Testis (tissue), 3 donors: ENCODE data around the gene EMC9. TPM values are rescaled to one million over a fixed set of nuclear protein-coding genes. Genes with fewer than 3 reads are reported as not detected.

ENCODE experiments used
- DNase-seq: peaks from one replicate; pipeline ENCODE4 v3.0.0-alpha.2; 2019
- H3K27ac ChIP-seq, 2 donors: fragments of 200-600 bp; sonication (generic); one replicate each; pipeline ENCODE4 v1.5.1; 2019
- H3K27me3 ChIP-seq: fragments of 200-600 bp; sonication (generic); one replicate; pipeline ENCODE4 v1.5.1; 2019
- H3K36me3 ChIP-seq: fragments of 200-600 bp; sonication (generic); one replicate; pipeline ENCODE4 v1.5.1; 2017; ENCODE audit warnings: low read depth; ENCODE audit errors: missing control alignments
- H3K4me1 ChIP-seq: fragments of 200-600 bp; sonication (generic); one replicate; pipeline ENCODE4 v1.5.1; 2019
- H3K4me3 ChIP-seq, 2 donors: fragments of 200-600 bp; sonication (generic); one replicate each; pipeline ENCODE4 v1.5.1; 2017 to 2019
- H3K9me3 ChIP-seq: fragments of 200-600 bp; sonication (generic); one replicate; pipeline ENCODE4 v1.5.1; 2017
- CTCF ChIP-seq, 3 experiments: fragments of 450-650 bp in 2 of 3; fragments of 200-600 bp in 1 of 3; sonication (generic) in 1 of 3; IDR thresholded peaks; one replicate each; pipeline ENCODE4 v1.5.1; 2016 to 2019; ENCODE audit warnings: antibody characterized with exemption in 3 of 3, mild to moderate bottlenecking in 2 of 3, moderate library complexity in 1 of 3
- POLR2A ChIP-seq: fragments of 450-650 bp; IDR thresholded peaks from one replicate; pipeline ENCODE4 v1.6.1; 2017; ENCODE audit warnings: antibody characterized with exemption, mild to moderate bottlenecking, moderate library complexity
- WGBS, 2 donors: methylation state at CpG; one replicate each; pipeline ENCODE4 v1.1.5; 2018; 5-methylcytosine and 5-hydroxymethylcytosine counted together
- intact Hi-C: fragments of 100-400 bp; cut with DNase I; formaldehyde crosslinking; loops from one replicate; pipeline ENCODE4 v1.15.1; 2023; ENCODE audit warnings: low total_unique reads
- polyA plus RNA-seq: library from polyadenylated mRNA; stranded (reverse); fragments of 350-450 nt; fragmentation: Illumina TruSeq; extraction: RNeasy Lipid Tissue Mini Kit (QIAGEN cat#74804); gene quantifications from one replicate; pipeline ENCODE4 v1.2.3, GENCODE V29; 2014; ENCODE audit warnings: low read depth, low replicate concordance; ENCODE audit not compliant: insufficient read depth
- total RNA-seq, 2 donors: library from RNA; depleted of rRNA; stranded (reverse); fragments of >200 nt; gene quantifications; one replicate each; pipeline ENCODE4 v1.2.3, GENCODE V29; 2016

Gene EMC9
- total and polyA plus RNA-seq, 3 donors from 2014 or later = 15.2 to 33.7 (median 23.9) TPM

GRCh38 chr14:24146978-24147760, 5.8 kb upstream of the EMC9 start, which contains the start of gene RNF31:
Gene RNF31 (plus strand): TSS chr14:24147498. CDS start chr14:24147699, 201 bp downstream.
- TF ChIP-seq POLR2A = no peak
- TF ChIP-seq CTCF (IDR thresholded peaks at IDR 0.05) = no peak
- intact Hi-C loops = no loop called here
- Histone ChIP-seq H3K36me3 (no peaks in the 10 kb centered on the region), H3K4me1 (peaks cover 17% of the 10 kb centered on the region), H3K4me3 (peak within 1 kb of the TSS; percentile 91 to 95), H3K27me3 (no peaks in the 10 kb centered on the region), H3K27ac (peak within 1 kb of the TSS; percentile 89 to 91), H3K9me3 (no peaks in the 10 kb centered on the region)
- WGBS, 2 donors = 0 to 1% methylated on average over 29 to 51 of the region's 57 CpGs
- peak; percentile 99 for DNase-seq

- no peaks in the 10 kb centered on the region for H3K36me3 ChIP-seq
- H3K27me3 ChIP-seq = no peaks in the 10 kb centered on the region
- DNase-seq = peak; percentile 96
- peaks cover 20% of the 10 kb centered on the region for H3K4me1 ChIP-seq
- intact Hi-C loops = no loop called here
- peak within 1 kb of the TSS; percentile 91 to 95 for H3K4me3 ChIP-seq
- WGBS, 2 donors = 0% methylated on average over 19 to 25 of the region's 25 CpGs
- TF ChIP-seq POLR2A = no peak
- no peak for TF ChIP-seq CTCF (IDR thresholded peaks at IDR 0.05)
- H3K9me3 ChIP-seq = no peaks in the 10 kb centered on the region
- H3K27ac ChIP-seq = peak within 1 kb of the TSS; percentile 89 to 91
Observed at GRCh38 chr14:24146453-24146977, 5.1 kb upstream of the EMC9 start, which contains the start of gene PSME2. Gene PSME2 (minus strand): TSS chr14:24146610. CDS start chr14:24146581, 29 bp downstream.

- H3K4me1 ChIP-seq = peaks cover 20% of the 10 kb centered on the region
- intact Hi-C loops = no loop called here
- no peaks in the 10 kb centered on the region for H3K9me3 ChIP-seq
- H3K4me3 ChIP-seq = peak overlapping the region; percentile 91 to 95
- H3K36me3 ChIP-seq = no peaks in the 10 kb centered on the region
- no peak for TF ChIP-seq CTCF (IDR thresholded peaks at IDR 0.05)
- no peak for TF ChIP-seq POLR2A
- H3K27ac ChIP-seq = peak overlapping the region; percentile 89 to 91
- DNase-seq = no peak
- no peaks in the 10 kb centered on the region for H3K27me3 ChIP-seq
- WGBS, 2 donors = 10% methylated on average over 7 to 9 of the region's 9 CpGs
Observed at GRCh38 chr14:24145690-24146452, 4.5 kb upstream of the EMC9 start.

GRCh38 chr14:24145219-24145618, 3.8 kb upstream of the EMC9 start:
- Histone ChIP-seq H3K27ac (no peak overlapping the region), H3K4me1 (peaks cover 21% of the 10 kb centered on the region), H3K36me3 (no peaks in the 10 kb centered on the region), H3K4me3 (no peak overlapping the region), H3K9me3 (no peaks in the 10 kb centered on the region), H3K27me3 (no peaks in the 10 kb centered on the region)
- no peak for DNase-seq
- WGBS, 2 donors = 93 to 94% methylated on average over 2 of the region's 2 CpGs
- intact Hi-C loops = no loop called here
- TF ChIP-seq CTCF (IDR thresholded peaks at IDR 0.05) (no peak), POLR2A (no peak)
